HFFc6 (cell line): ENCODE measurements around the gene TNNT2. TPM values are rescaled to one million over a fixed set of nuclear protein-coding genes. Genes with fewer than 3 reads are reported as not detected.

Source experiments
- DNase-seq: peaks from one replicate; pipeline ENCODE4 v3.0.0-alpha.2; 2018
- H3K27ac Mint-ChIP-seq: 2 replicates; pipeline ENCODE4 v1.8.0; 2020; ENCODE audit warnings: mild to moderate bottlenecking, mixed read lengths
- H3K27me3 Mint-ChIP-seq: 2 replicates; pipeline ENCODE4 v1.8.0; 2021; ENCODE audit warnings: mild to moderate bottlenecking, moderate library complexity, mixed read lengths; ENCODE audit not compliant: insufficient read depth
- H3K36me3 Mint-ChIP-seq: 2 replicates; pipeline ENCODE4 v1.8.0; 2021; ENCODE audit warnings: low read depth, mixed read lengths
- H3K4me1 Mint-ChIP-seq: 2 replicates; pipeline ENCODE4 v1.8.0; 2020; ENCODE audit warnings: low read depth, mixed read lengths
- H3K4me3 Mint-ChIP-seq: 2 replicates; pipeline ENCODE4 v1.8.0; 2020; ENCODE audit warnings: mild to moderate bottlenecking, moderate library complexity, mixed read lengths
- H3K9me3 Mint-ChIP-seq: 2 replicates; pipeline ENCODE4 v1.8.0; 2020; ENCODE audit warnings: mild to moderate bottlenecking, mixed read lengths
- CTCF ChIP-seq: fragments of 200-600 bp; sonication (generic); IDR thresholded peaks from 2 replicates; pipeline ENCODE4 v1.5.0; 2021; ENCODE audit warnings: antibody characterized with exemption, mild to moderate bottlenecking
- total RNA-seq, 6 experiments: library from RNA; stranded (reverse); fragmentation: NEBNext Ultra II Directional; extraction: Animal tissue kit (Norgen Biotek cat#: 25700); gene quantifications; 2 replicates in 1 of 6; 3 replicates in 5 of 6; pipeline ENCODE4 v1.2.3, GENCODE V29; 2021

TNNT2 gene
- total RNA-seq, 6 experiments from 2014 or later = not detected

- Mint-ChIP-seq H3K4me1 (peaks cover 15% of the 10 kb centered on the region), H3K27me3 (peaks cover 12% of the 10 kb centered on the region), H3K27ac (no peak overlapping the region), H3K36me3 (no peaks in the 10 kb centered on the region), H3K4me3 (no peak overlapping the region), H3K9me3 (no peaks in the 10 kb centered on the region)
- TF ChIP-seq CTCF = no peak
- DNase-seq = no peak
Observed at GRCh38 chr1:201378804-201379203, 1.3 kb upstream of the TNNT2 start.

- H3K27ac Mint-ChIP-seq = no peak overlapping the region
- H3K4me3 Mint-ChIP-seq = no peak overlapping the region
- peaks cover 8% of the 10 kb centered on the region; the same call in 1 of the 2 replicates for H3K4me1 Mint-ChIP-seq
- peaks cover 32% of the 10 kb centered on the region for H3K27me3 Mint-ChIP-seq
- DNase-seq = peak; percentile 20
- peak; percentile 71 for TF ChIP-seq CTCF
- H3K36me3 Mint-ChIP-seq = no peaks in the 10 kb centered on the region
- no peaks in the 10 kb centered on the region for H3K9me3 Mint-ChIP-seq
Observed at GRCh38 chr1:201376464-201377374, 761 bp downstream of the TNNT2 start.

- no peak for DNase-seq
- H3K4me1 Mint-ChIP-seq = peaks cover 8% of the 10 kb centered on the region; the same call in 1 of the 2 replicates
- H3K27me3 Mint-ChIP-seq = peaks cover 36% of the 10 kb centered on the region
- no peak overlapping the region for H3K4me3 Mint-ChIP-seq
- no peaks in the 10 kb centered on the region for H3K36me3 Mint-ChIP-seq
- H3K9me3 Mint-ChIP-seq = no peaks in the 10 kb centered on the region
- TF ChIP-seq CTCF = no peak
- H3K27ac Mint-ChIP-seq = no peak overlapping the region
Observed at GRCh38 chr1:201376107-201376463, 1.4 kb downstream of the TNNT2 start.

- H3K9me3 Mint-ChIP-seq = no peaks in the 10 kb centered on the region
- H3K27me3 Mint-ChIP-seq = peaks cover 44% of the 10 kb centered on the region
- no peak for DNase-seq
- peak; percentile 54 for TF ChIP-seq CTCF
- H3K36me3 Mint-ChIP-seq = no peaks in the 10 kb centered on the region
- H3K4me3 Mint-ChIP-seq = no peak overlapping the region
- no peak overlapping the region for H3K27ac Mint-ChIP-seq
- H3K4me1 Mint-ChIP-seq = peaks cover 8% of the 10 kb centered on the region; the same call in 1 of the 2 replicates
Observed at GRCh38 chr1:201375169-201375568, 2.3 kb downstream of the TNNT2 start.

GRCh38 chr1:201374364-201374763 lies 3.1 kb downstream of the TNNT2 start:
- no peaks in the 10 kb centered on the region for H3K36me3 Mint-ChIP-seq
- H3K9me3 Mint-ChIP-seq = no peaks in the 10 kb centered on the region
- DNase-seq = no peak
- H3K4me3 Mint-ChIP-seq = no peak overlapping the region
- H3K27me3 Mint-ChIP-seq = peaks cover 52% of the 10 kb centered on the region
- no peak for TF ChIP-seq CTCF
- H3K4me1 Mint-ChIP-seq = peaks cover 8% of the 10 kb centered on the region; the same call in 1 of the 2 replicates
- no peak overlapping the region for H3K27ac Mint-ChIP-seq
